HEK293 (cell line): ENCODE data around the gene TLL1.

Experiments used
- CTCF ChIA-PET: fragments of 350-600 bp; formaldehyde crosslinking; extraction: SDS; loops from one replicate; lab custom pipeline; 2021; ENCODE audit warnings: antibody characterized with exemption; lab: Yijun Ruan, JAX
- POLR2A ChIA-PET: fragments of 300-600 bp; formaldehyde crosslinking; extraction: SDS; loops from one replicate; lab custom pipeline; 2020; ENCODE audit warnings: antibody characterized with exemption, inconsistent platforms; lab: Yijun Ruan, JAX
- H3K27ac ChIP-seq: fragments of 200-500 bp; sonication (Bioruptor generic); 2 replicates; pipeline ENCODE4 v1.5.1; 2014; ENCODE audit warnings: low read depth, low read length, control low read depth, inconsistent platforms; ENCODE audit errors: extremely low read depth
- H3K36me3 ChIP-seq, 2 experiments: fragments of 200-500 bp in 1 of 2; sonication (Bioruptor generic) in 1 of 2; 1 replicate in 1 of 2; 2 replicates in 1 of 2; pipeline ENCODE4 v1.5.1; 2014 to 2017; ENCODE audit warnings: inconsistent platforms in 2 of 2, low read length in 2 of 2; ENCODE audit not compliant: control insufficient read depth in 2 of 2, insufficient read depth in 1 of 2
- H3K4me1 ChIP-seq: fragments of 200-500 bp; sonication (Bioruptor generic); 2 replicates; pipeline ENCODE4 v1.5.1; 2014; ENCODE audit warnings: mild to moderate bottlenecking, low read length, inconsistent platforms; ENCODE audit not compliant: control insufficient read depth, insufficient read depth
- H3K4me3 ChIP-seq: 2 replicates; pipeline ENCODE4 v1.5.1; 2011; ENCODE audit warnings: low read depth, mild to moderate bottlenecking, control low read depth, low read length, moderate library complexity
- H3K9me3 ChIP-seq: fragments of 200-500 bp; sonication (Bioruptor generic); 2 replicates; pipeline ENCODE4 v1.5.1; 2014; ENCODE audit warnings: low read depth, low read length, inconsistent platforms; ENCODE audit not compliant: control insufficient read depth, insufficient read depth
- BCL11B ChIP-seq: fragments of 450-650 bp; formaldehyde crosslinking; IDR thresholded peaks from 2 replicates; pipeline ENCODE4 v1.5.1; 2016; ENCODE audit warnings: low read depth, missing biosample characterization, missing genetic modification characterization
- GLIS1 ChIP-seq: fragments of 450-650 bp; formaldehyde crosslinking; IDR thresholded peaks from 2 replicates; pipeline ENCODE4 v1.5.1; 2016; ENCODE audit warnings: missing biosample characterization, missing genetic modification characterization
- PRDM6 ChIP-seq: fragments of 450-650 bp; formaldehyde crosslinking; IDR thresholded peaks from 2 replicates; pipeline ENCODE4 v1.5.1; 2017; ENCODE audit warnings: missing biosample characterization, missing genetic modification characterization
- SALL2 ChIP-seq: fragments of 450-650 bp; formaldehyde crosslinking; IDR thresholded peaks from 2 replicates; pipeline ENCODE4 v1.5.0; 2017; ENCODE audit warnings: missing biosample characterization, mild to moderate bottlenecking, missing genetic modification characterization, borderline replicate concordance
- SCRT1 ChIP-seq: fragments of 450-650 bp; formaldehyde crosslinking; IDR thresholded peaks from 2 replicates; pipeline ENCODE4 v1.5.1; 2016; ENCODE audit warnings: missing biosample characterization, missing genetic modification characterization, borderline replicate concordance
- SCRT2 ChIP-seq: fragments of 450-650 bp; formaldehyde crosslinking; IDR thresholded peaks from 2 replicates; pipeline ENCODE4 v1.5.1; 2016; ENCODE audit warnings: missing biosample characterization, missing genetic modification characterization
- YY2 ChIP-seq: fragments of 450-650 bp; formaldehyde crosslinking; IDR thresholded peaks from 2 replicates; pipeline ENCODE4 v1.5.1; 2016; ENCODE audit warnings: missing biosample characterization, missing genetic modification characterization
- ZFHX2 ChIP-seq: fragments of 450-650 bp; formaldehyde crosslinking; conservative IDR thresholded peaks from 2 replicates; pipeline ENCODE4 v1.5.1; 2016; ENCODE audit warnings: missing biosample characterization, missing genetic modification characterization
- ZIC2 ChIP-seq: fragments of 450-650 bp; formaldehyde crosslinking; IDR thresholded peaks from 2 replicates; pipeline ENCODE4 v1.5.1; 2016; ENCODE audit warnings: missing biosample characterization, missing genetic modification characterization
- ZNF16 ChIP-seq: fragments of 450-650 bp; formaldehyde crosslinking; IDR thresholded peaks from 2 replicates; pipeline ENCODE4 v1.5.1; 2016; ENCODE audit warnings: low read depth, missing biosample characterization, missing genetic modification characterization
- ZNF214 ChIP-seq: fragments of 450-650 bp; formaldehyde crosslinking; IDR thresholded peaks from 2 replicates; pipeline ENCODE4 v1.5.1; 2017; ENCODE audit warnings: missing biosample characterization, mild to moderate bottlenecking, missing genetic modification characterization, borderline replicate concordance
- ZNF266 ChIP-seq: fragments of 450-650 bp; formaldehyde crosslinking; IDR thresholded peaks from 2 replicates; pipeline ENCODE4 v1.5.1; 2016; ENCODE audit warnings: missing biosample characterization, missing genetic modification characterization, low read depth
- ZNF302 ChIP-seq: fragments of 450-650 bp; formaldehyde crosslinking; IDR thresholded peaks from 2 replicates; pipeline ENCODE4 v1.5.1; 2016; ENCODE audit warnings: missing biosample characterization, missing genetic modification characterization, low read depth
- ZNF473 ChIP-seq: fragments of 450-650 bp; formaldehyde crosslinking; IDR thresholded peaks from 2 replicates; pipeline ENCODE4 v1.5.1; 2017; ENCODE audit warnings: missing biosample characterization, missing genetic modification characterization
- ZNF529 ChIP-seq: fragments of 450-650 bp; formaldehyde crosslinking; IDR thresholded peaks from 2 replicates; pipeline ENCODE4 v1.5.1; 2017; ENCODE audit warnings: missing genetic modification characterization, missing biosample characterization; ENCODE audit not compliant: insufficient replicate concordance
- ZNF560 ChIP-seq: fragments of 450-650 bp; formaldehyde crosslinking; IDR thresholded peaks from 2 replicates; pipeline ENCODE4 v1.5.1; 2017; ENCODE audit warnings: missing biosample characterization, missing genetic modification characterization, borderline replicate concordance
- ZNF571 ChIP-seq: fragments of 450-650 bp; formaldehyde crosslinking; IDR thresholded peaks from 2 replicates; pipeline ENCODE4 v1.5.0; 2017; ENCODE audit warnings: missing biosample characterization, missing genetic modification characterization
- ZNF623 ChIP-seq: fragments of 450-650 bp; formaldehyde crosslinking; IDR thresholded peaks from 2 replicates; pipeline ENCODE4 v1.5.1; 2016; ENCODE audit warnings: missing biosample characterization, missing genetic modification characterization
- ZNF843 ChIP-seq: fragments of 450-650 bp; formaldehyde crosslinking; IDR thresholded peaks from 2 replicates; pipeline ENCODE4 v1.5.1; 2016; ENCODE audit warnings: missing biosample characterization, missing genetic modification characterization
- TF ChIP-seq, protein P1 (sequence below): fragments of 450-650 bp; formaldehyde crosslinking; IDR thresholded peaks from 2 replicates; pipeline ENCODE4 v1.5.1; 2016; ENCODE audit warnings: missing biosample characterization, missing genetic modification characterization
- TF ChIP-seq, protein P2 (sequence below): sonication (generic); formaldehyde crosslinking; IDR thresholded peaks from 2 replicates; pipeline ENCODE4 v1.8.1; 2022; ENCODE audit warnings: mild to moderate bottlenecking, moderate library complexity, missing genetic modification reagents

TLL1 gene

DNA sequence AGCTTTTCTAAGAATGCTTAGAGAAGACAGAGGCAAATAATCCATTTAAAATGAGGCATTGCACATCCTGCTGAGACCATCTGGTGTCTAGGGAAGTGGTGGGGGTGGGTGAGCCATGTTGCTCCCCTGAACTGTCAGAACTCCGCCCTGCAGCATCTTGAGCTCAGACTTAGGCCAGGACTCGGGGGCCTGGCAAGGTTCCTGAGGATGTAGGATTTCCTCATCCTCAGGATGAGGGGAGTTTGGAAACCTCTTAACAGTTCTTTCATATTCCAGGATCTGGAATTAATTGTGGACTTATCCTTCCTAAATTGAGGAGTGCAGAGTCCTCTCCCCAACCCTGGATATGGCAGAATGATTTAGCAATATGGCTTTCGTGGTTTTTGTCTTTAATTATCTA, 6.6 kb downstream of the TLL1 start:
- TF ChIP-seq SCRT2 (tag by site-specific recombination) (no peak), ZNF214 (tag by site-specific recombination) (no peak), BCL11B (no peak), ZNF473 (no peak), ZNF623 (no peak), ZNF302 (tag by site-specific recombination) (no peak), YY2 (no peak), ZNF843 (no peak), ZNF560 (no peak), GLIS1 (tag by site-specific recombination) (no peak), ZNF529 (tag by site-specific recombination) (no peak), ZNF266 (tag by site-specific recombination) (no peak), SCRT1 (tag by site-specific recombination) (no peak), ZNF16 (tag by site-specific recombination) (no peak)
- Histone ChIP-seq H3K27ac (no peak overlapping the region), H3K4me3 (no peak overlapping the region), H3K4me1 (no peaks in the 10 kb centered on the region), H3K36me3 (no peaks in the 10 kb centered on the region), H3K9me3 (no peaks in the 10 kb centered on the region)
- ChIA-PET CTCF (interaction anchor here (0.6 kb wide), 1 partner anchor 90 kb away, joined by 3 read pairs; no protein-coding TSS in a partner anchor), POLR2A (no interaction called here)

DNA sequence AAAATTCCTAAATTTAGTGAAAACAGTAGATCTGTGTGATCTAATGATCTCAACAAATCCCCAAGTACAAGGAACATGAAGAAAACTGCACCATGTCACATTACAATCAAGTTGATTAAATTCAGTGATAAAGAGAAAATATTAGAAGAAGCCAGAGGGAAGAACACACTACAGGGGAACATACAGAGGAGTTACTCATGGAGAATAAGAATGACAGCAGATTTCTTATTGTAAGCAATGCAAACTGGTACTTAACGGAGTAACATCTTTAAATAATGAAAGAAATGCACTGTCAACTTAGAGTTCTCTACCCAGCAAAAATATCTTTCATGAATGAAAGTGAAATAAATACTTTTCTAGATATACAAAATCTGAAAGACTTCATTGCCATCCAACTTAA, 21.1 kb downstream of the TLL1 start:
- H3K4me1 ChIP-seq, result no peaks in the 10 kb centered on the region
- no peak overlapping the region for H3K27ac ChIP-seq
- H3K4me3 ChIP-seq, result no peak overlapping the region
- ChIA-PET POLR2A (no interaction called here), CTCF (no interaction called here)
- no peaks in the 10 kb centered on the region for H3K36me3 ChIP-seq
- TF ChIP-seq SALL2 (tag by site-specific recombination), result no peak
- TF ChIP-seq, protein P1, sequence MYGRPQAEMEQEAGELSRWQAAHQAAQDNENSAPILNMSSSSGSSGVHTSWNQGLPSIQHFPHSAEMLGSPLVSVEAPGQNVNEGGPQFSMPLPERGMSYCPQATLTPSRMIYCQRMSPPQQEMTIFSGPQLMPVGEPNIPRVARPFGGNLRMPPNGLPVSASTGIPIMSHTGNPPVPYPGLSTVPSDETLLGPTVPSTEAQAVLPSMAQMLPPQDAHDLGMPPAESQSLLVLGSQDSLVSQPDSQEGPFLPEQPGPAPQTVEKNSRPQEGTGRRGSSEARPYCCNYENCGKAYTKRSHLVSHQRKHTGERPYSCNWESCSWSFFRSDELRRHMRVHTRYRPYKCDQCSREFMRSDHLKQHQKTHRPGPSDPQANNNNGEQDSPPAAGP (tag by site-specific recombination), result no peak
- no peak for TF ChIP-seq ZNF571 (tag by site-specific recombination)
- no peak for TF ChIP-seq ZFHX2 (tag by site-specific recombination)
- TF ChIP-seq PRDM6 (tag by site-specific recombination), result no peak
- no peak for TF ChIP-seq ZIC2
- TF ChIP-seq, protein P2, sequence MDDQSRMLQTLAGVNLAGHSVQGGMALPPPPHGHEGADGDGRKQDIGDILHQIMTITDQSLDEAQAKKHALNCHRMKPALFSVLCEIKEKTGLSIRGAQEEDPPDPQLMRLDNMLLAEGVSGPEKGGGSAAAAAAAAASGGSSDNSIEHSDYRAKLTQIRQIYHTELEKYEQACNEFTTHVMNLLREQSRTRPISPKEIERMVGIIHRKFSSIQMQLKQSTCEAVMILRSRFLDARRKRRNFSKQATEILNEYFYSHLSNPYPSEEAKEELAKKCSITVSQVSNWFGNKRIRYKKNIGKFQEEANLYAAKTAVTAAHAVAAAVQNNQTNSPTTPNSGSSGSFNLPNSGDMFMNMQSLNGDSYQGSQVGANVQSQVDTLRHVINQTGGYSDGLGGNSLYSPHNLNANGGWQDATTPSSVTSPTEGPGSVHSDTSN, result no peak
- H3K9me3 ChIP-seq, result no peaks in the 10 kb centered on the region
